ENCODE data around the gene POLR2E.

- TF ChIP-seq EZH2 (IDR thresholded peaks at IDR 0.05; ENCODE audit: borderline replicate concordance, low read depth, low read length, poor library complexity, severe bottlenecking) (no peak), CTCF (conservative IDR thresholded peaks at IDR 0.05; ENCODE audit: low read depth, low read length) (no peak)
Observed at GRCh38 chr19:1055028-1055425, 40.1 kb downstream of the POLR2E start.

Measured in A673 (cell line).